ENCODE data around the gene INSM2. TPM values are rescaled to one million over a fixed set of nuclear protein-coding genes. Genes with fewer than 3 reads are reported as not detected.

INSM2 gene
- total RNA-seq, 3 donors from 2014 or later (not counting 1 experiment from before 2014, with no cell fraction given) = not detected

GRCh38 chr14:35506927-35507326 is 27.0 kb upstream of the INSM2 start:
- Mint-ChIP-seq H3K36me3 (no peaks in the 10 kb centered on the region), H3K4me1 (no peaks in the 10 kb centered on the region), H3K27me3 (ENCODE audit: low read depth in 2 of 2) (peaks cover 11 to 39% of the 10 kb centered on the region in 2 donors), H3K9me3 (no peaks in the 10 kb centered on the region), H3K4me3 (no peak overlapping the region), H3K27ac (no peak overlapping the region)
- ATAC-seq (no peak), DNase-seq (no peak)
- H3K4me1 ChIP-seq (ENCODE audit: control insufficient read depth, insufficient read depth, low read length) = no peaks in the 10 kb centered on the region
- no peak overlapping the region for H3K4me3 ChIP-seq (ENCODE audit: low read length)
- intact Hi-C loops (cut with micrococcal nuclease) = no loop called here
- no peak overlapping the region for H3K27ac ChIP-seq (ENCODE audit: low read length)
- no peaks in the 10 kb centered on the region for H3K27me3 ChIP-seq (ENCODE audit: control insufficient read depth, insufficient read depth, low read length)
- no peak for TF ChIP-seq CTCF (IDR thresholded peaks at IDR 0.05)
- no peaks in the 10 kb centered on the region for H3K36me3 ChIP-seq (ENCODE audit: control insufficient read depth, insufficient read depth, low read length)
- no peaks in the 10 kb centered on the region for H3K9me3 ChIP-seq (ENCODE audit: control insufficient read depth, insufficient read depth, low read length)

GRCh38 chr14:35509846-35510245 is 24.1 kb upstream of the INSM2 start:
- no peaks in the 10 kb centered on the region for H3K4me1 ChIP-seq (ENCODE audit: control insufficient read depth, insufficient read depth, low read length)
- H3K27ac Mint-ChIP-seq = no peak overlapping the region
- H3K4me1 Mint-ChIP-seq = no peaks in the 10 kb centered on the region
- 90% methylated on average over 2 of the region's 2 CpGs for WGBS (ENCODE audit: insufficient coverage)
- no peaks in the 10 kb centered on the region for H3K9me3 ChIP-seq (ENCODE audit: control insufficient read depth, insufficient read depth, low read length)
- no peak overlapping the region for H3K4me3 Mint-ChIP-seq
- H3K4me3 ChIP-seq (ENCODE audit: low read length) = no peak overlapping the region
- ATAC-seq (no peak), DNase-seq (no peak)
- intact Hi-C loops (cut with micrococcal nuclease) = no loop called here
- no peaks in the 10 kb centered on the region for H3K9me3 Mint-ChIP-seq
- H3K27me3 Mint-ChIP-seq (ENCODE audit: low read depth in 2 of 2) = peaks cover 7 to 23% of the 10 kb centered on the region in 2 donors
- no peak for TF ChIP-seq CTCF (IDR thresholded peaks at IDR 0.05)
- no peaks in the 10 kb centered on the region for H3K36me3 Mint-ChIP-seq
- H3K27ac ChIP-seq (ENCODE audit: low read length) = no peak overlapping the region
- no peaks in the 10 kb centered on the region for H3K27me3 ChIP-seq (ENCODE audit: control insufficient read depth, insufficient read depth, low read length)
- no peaks in the 10 kb centered on the region for H3K36me3 ChIP-seq (ENCODE audit: control insufficient read depth, insufficient read depth, low read length)

GRCh38 chr14:35512765-35513164 is 21.2 kb upstream of the INSM2 start:
- H3K36me3 ChIP-seq (ENCODE audit: control insufficient read depth, insufficient read depth, low read length) = no peaks in the 10 kb centered on the region
- Mint-ChIP-seq H3K9me3 (no peaks in the 10 kb centered on the region), H3K36me3 (no peaks in the 10 kb centered on the region), H3K4me3 (no peak overlapping the region), H3K27me3 (ENCODE audit: low read depth in 2 of 2) (peaks cover 14 to 30% of the 10 kb centered on the region in 2 donors), H3K27ac (no peak overlapping the region), H3K4me1 (no peaks in the 10 kb centered on the region)
- WGBS (ENCODE audit: insufficient coverage) = 93% methylated on average over 4 of the region's 4 CpGs
- no peaks in the 10 kb centered on the region for H3K27me3 ChIP-seq (ENCODE audit: control insufficient read depth, insufficient read depth, low read length)
- ATAC-seq = no peak
- no peak for TF ChIP-seq CTCF (IDR thresholded peaks at IDR 0.05)
- H3K27ac ChIP-seq (ENCODE audit: low read length) = no peak overlapping the region
- H3K4me1 ChIP-seq (ENCODE audit: control insufficient read depth, insufficient read depth, low read length) = no peaks in the 10 kb centered on the region
- DNase-seq = no peak
- no peaks in the 10 kb centered on the region for H3K9me3 ChIP-seq (ENCODE audit: control insufficient read depth, insufficient read depth, low read length)
- H3K4me3 ChIP-seq (ENCODE audit: low read length) = no peak overlapping the region
- intact Hi-C loops (cut with micrococcal nuclease) = no loop called here

GRCh38 chr14:35515916-35516315 is 18.0 kb upstream of the INSM2 start:
- ATAC-seq (no peak), DNase-seq (no peak)
- no CpG with 5 or more reads among the region's 1 CpG for WGBS (ENCODE audit: insufficient coverage)
- H3K27ac Mint-ChIP-seq = no peak overlapping the region
- Histone ChIP-seq H3K36me3 (ENCODE audit: control insufficient read depth, insufficient read depth, low read length) (no peaks in the 10 kb centered on the region), H3K9me3 (ENCODE audit: control insufficient read depth, insufficient read depth, low read length) (no peaks in the 10 kb centered on the region), H3K27me3 (ENCODE audit: control insufficient read depth, insufficient read depth, low read length) (no peaks in the 10 kb centered on the region), H3K27ac (ENCODE audit: low read length) (no peak overlapping the region), H3K4me3 (ENCODE audit: low read length) (no peak overlapping the region), H3K4me1 (ENCODE audit: control insufficient read depth, insufficient read depth, low read length) (no peaks in the 10 kb centered on the region)
- no peaks in the 10 kb centered on the region for H3K4me1 Mint-ChIP-seq
- intact Hi-C loops (cut with micrococcal nuclease) = no loop called here
- H3K9me3 Mint-ChIP-seq = no peaks in the 10 kb centered on the region
- no peak overlapping the region for H3K4me3 Mint-ChIP-seq
- no peaks in the 10 kb centered on the region for H3K36me3 Mint-ChIP-seq
- H3K27me3 Mint-ChIP-seq (ENCODE audit: low read depth in 2 of 2) = peaks cover 7 to 13% of the 10 kb centered on the region in 2 donors
- TF ChIP-seq CTCF (IDR thresholded peaks at IDR 0.05) = no peak
